HG03575 (cell line): ENCODE results near the gene MACROD2.
"Not testable (repeated sequence)": the region's sequence is repeated elsewhere in the genome, so short reads cannot be mapped to it uniquely, and the experiment has no call there.

ENCODE experiments used
- ATAC-seq: cut with Tn5 transposase; IDR thresholded peaks from one replicate; pipeline ENCODE4 v1.9.1; 2021; ENCODE audit not compliant: unreplicated experiment, insufficient number of reproducible peaks, low FRiP score; ENCODE audit errors: extremely low read depth

Gene MACROD2

GRCh38 chr20:14418376-14418775, 423.1 kb downstream of the MACROD2 start:
- no peak for ATAC-seq

- ATAC-seq, result no peak
Measured at GRCh38 chr20:14422892-14423291, 427.6 kb downstream of the MACROD2 start.

- ATAC-seq, result no peak
Measured at GRCh38 chr20:14431568-14431967, 436.3 kb downstream of the MACROD2 start.

GRCh38 chr20:14432085-14432484, 436.8 kb downstream of the MACROD2 start:
- no peak for ATAC-seq

GRCh38 chr20:14432597-14432996, 437.3 kb downstream of the MACROD2 start:
- no peak for ATAC-seq

GRCh38 chr20:14434384-14435136, 439.2 kb downstream of the MACROD2 start:
- ATAC-seq, result no peak

GRCh38 chr20:14441201-14441600, 445.9 kb downstream of the MACROD2 start:
- ATAC-seq, result no peak

GRCh38 chr20:14444106-14444505, 448.8 kb downstream of the MACROD2 start:
- ATAC-seq, result no peak

GRCh38 chr20:14445310-14445709, 450.0 kb downstream of the MACROD2 start:
- no peak for ATAC-seq

GRCh38 chr20:14445902-14446301, 450.6 kb downstream of the MACROD2 start:
- no peak for ATAC-seq

- ATAC-seq, result no peak
Measured at GRCh38 chr20:14446446-14446845, 451.1 kb downstream of the MACROD2 start.

GRCh38 chr20:14449323-14449722, 454.0 kb downstream of the MACROD2 start:
- ATAC-seq, result no peak

- no peak for ATAC-seq
Measured at GRCh38 chr20:14450256-14450655, 454.9 kb downstream of the MACROD2 start.

GRCh38 chr20:14451458-14451857, 456.1 kb downstream of the MACROD2 start:
- no peak for ATAC-seq

GRCh38 chr20:14453259-14453658, 457.9 kb downstream of the MACROD2 start:
- no peak for ATAC-seq

GRCh38 chr20:14454296-14454695, 459.0 kb downstream of the MACROD2 start:
- ATAC-seq, result no peak

- not testable (repeated sequence) for ATAC-seq
Measured at GRCh38 chr20:14467104-14467827, 471.9 kb downstream of the MACROD2 start.

- ATAC-seq, result no peak
Measured at GRCh38 chr20:14470231-14470899, 475.0 kb downstream of the MACROD2 start.

GRCh38 chr20:14470977-14471661, 475.8 kb downstream of the MACROD2 start:
- ATAC-seq, result no peak
